DMS 273 treated with DMSO at 0.1 percent for 48 hours (cell line): ENCODE results near the gene KLF7.

Experiments
- DNase-seq: peaks from one replicate; lab custom pipeline; 2025; lab: John Stamatoyannopoulos, UW

Gene KLF7

DNA sequence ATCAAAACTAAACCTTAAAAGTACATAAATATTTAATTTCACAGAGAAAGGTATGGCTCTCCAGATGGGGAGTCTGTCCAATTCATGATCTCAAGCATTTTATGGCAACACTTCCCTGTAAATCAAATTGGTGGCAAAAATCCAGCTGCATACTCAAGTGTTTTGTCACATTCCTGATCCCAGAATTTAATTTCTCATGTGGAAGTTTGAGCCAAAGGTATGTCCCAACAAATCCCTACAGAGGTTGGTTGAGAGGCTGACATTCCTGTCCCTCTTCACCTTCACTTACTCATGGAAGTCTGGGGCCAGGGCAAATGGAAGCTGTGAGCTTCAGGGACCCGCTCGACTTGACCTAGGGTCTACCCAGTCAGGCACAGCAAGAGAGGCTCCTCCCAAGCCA, 17.7 kb downstream of the KLF7 start:
- DNase-seq: no peak

DNA sequence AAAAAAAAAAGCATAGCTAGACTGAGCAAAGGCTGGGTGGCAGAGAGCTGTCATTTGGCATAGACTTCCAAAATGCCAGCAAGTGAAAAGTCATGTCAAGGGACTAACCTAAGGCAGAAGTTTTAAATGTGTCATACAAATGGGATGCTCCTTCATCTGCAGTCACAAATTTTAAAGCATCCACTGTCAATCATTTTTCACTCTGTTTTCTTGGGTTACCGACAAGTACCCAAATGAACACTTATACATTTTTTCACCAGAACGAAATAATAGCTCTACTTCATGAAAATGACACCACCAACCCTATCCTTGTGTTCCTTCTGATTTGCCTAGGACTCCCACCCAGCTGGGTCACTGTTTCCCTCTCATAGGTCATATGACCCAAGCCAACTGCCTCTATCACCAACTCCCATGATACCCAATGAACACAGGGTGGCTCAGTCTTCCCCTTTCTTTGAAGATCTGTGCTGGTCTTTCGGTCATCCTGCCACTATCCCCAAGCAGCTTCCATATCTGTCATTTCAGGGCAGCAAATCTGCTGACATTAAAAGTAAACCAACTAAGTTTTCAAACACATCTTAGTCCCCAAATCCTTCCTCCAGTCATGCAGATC, 21.5 kb downstream of the KLF7 start:
- DNase-seq: no peak

DNA sequence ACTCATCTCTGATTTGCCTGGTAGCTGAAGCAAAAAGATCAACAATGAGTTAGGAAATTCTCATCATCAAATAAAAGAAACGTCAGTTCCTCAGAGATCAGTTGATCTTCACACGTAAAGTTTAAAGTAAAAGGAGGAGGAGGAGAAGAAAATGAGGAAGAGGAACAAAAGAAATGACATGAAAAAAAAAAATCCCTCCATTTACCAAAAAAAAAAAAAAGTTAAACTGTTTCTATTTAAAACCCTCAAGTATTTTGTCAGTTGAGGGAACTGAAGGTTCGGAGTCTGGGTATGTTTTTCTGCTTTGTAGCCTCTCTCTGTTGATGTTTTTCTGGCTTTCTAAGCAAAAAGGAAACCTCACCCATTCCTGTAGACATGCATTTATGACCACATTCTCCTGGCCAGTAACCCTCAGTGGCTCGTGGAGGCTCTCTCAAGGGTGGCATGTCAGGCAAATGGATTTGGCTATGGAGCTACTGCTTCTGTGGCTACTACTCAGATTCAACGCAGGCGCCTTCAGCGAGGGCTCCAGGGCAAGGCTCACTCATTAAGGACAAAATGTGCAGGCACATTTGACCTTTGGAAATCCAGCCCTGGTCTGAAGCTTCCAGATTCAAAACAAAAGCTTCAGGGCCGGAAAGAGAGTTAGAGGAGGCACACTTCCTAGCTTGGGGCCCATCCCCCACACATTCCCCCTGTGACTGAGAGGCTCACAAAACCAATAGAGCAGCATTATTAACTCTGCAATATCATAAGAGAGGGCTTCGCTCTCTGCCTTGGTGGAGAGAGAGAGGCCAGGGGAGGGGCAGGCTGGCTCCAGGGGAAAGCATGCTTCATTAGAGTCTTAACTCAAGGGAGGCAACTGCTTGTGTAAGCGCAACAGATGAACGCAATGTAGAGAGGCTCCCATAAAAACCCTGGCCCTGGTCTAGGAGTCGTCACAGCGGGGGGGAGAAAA, 22.3 kb downstream of the KLF7 start:
- no peak for DNase-seq

DNA sequence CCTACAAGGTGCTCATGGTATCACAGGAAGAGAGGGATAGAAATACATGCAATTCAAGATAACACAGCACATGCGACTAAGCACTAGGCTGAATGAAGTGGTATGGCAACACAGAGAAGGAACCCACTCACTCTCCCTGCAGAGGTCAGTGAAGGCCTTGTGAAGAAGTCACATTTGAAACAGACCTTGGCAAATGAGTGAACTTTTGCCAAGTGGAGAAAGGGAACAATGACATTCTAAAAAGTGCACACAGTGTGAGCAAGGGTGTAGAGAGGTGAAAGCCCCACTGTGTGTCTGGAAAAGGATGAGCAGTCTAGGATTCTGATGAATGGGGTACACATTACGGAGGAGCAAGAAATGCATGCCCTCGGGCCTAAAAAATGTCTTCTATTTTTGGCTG, 23.3 kb downstream of the KLF7 start:
- DNase-seq: no peak

DNA sequence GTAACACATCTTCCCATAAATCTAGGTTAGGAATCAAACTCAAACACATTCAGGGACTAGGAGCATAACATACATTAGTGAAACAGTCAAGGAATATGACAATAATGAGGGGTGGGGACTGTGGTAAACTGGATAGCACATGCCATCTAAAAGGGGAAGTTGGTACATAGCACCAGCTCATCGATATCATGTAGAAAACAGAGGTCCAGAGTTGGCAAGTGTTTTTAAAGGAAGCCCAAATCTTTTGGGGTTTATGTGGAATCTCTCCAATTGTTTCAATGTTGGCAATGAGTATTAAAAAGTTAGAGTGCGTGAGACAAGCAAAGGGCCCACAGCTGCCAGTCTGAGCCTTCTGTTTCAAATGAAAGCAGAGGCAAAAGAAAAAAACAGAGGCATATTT, 24.4 kb downstream of the KLF7 start:
- no peak for DNase-seq

DNA sequence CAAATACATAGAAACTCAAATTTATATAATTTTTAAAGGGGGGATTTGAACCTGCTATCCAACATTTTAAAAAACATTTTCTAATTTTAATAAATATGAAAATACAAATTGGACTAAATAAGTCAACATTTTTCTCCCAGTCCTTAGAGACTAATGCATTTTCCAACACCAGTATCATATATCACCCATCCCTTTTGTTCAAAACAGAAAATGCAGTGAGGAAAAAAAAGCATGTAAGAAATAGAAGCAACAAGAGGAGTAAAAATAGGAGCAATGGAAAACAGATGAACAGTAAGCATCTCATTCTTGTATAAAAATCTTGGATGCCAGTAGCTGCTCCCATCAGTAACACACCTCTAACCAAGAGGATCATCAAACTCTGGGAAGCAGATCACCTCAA, 25.5 kb downstream of the KLF7 start:
- no peak for DNase-seq

DNA sequence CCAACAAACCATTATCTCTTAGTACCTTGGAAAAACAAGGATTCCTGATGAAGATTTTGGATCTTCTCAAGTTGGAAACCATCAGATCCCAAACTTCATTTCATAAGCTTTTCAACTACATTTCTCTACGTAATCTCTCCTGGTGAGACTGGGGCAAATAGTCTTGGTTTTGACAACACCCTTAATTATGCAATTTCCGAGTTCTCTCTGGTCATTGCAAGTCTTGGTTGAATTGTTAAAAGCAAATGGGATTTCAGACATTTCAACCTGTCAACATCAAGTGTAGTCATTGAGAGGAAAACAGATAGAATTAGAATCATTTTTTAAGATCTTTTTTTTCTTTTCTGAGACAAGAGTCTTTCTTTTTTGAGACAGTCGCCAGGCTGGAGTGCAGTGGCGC, 26.2 kb downstream of the KLF7 start:
- no peak for DNase-seq

DNA sequence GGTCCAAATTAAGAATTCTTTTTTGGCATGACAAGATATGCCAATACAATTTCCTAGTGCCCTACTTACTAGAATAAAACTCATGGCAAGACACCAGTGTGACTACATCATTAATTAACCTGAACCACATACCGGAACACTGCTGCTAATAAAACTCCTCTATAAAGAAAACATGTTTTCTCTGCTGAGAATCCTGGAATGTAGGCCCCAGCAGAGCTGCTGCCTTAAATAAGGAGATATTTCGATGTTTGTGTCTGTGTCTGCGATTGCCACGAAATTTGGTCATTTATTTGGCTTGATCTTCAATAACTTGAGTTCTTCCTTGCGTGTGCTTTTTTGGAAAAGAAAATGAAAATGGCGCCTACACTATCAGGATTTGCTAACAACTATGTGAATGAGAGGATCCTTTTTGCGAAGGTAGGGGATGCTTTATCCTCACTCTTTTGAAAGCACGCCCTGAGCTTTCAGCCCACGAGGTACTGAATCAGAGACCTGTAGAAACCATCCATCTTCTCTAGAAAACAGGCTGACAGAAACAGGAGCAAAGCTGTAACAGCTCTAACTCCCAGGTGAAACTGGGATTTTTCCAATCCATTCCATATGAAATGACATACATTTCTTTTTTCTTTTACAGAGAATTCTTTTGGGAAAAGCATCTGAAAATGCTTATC, 27.0 kb downstream of the KLF7 start:
- DNase-seq: no peak

DNA sequence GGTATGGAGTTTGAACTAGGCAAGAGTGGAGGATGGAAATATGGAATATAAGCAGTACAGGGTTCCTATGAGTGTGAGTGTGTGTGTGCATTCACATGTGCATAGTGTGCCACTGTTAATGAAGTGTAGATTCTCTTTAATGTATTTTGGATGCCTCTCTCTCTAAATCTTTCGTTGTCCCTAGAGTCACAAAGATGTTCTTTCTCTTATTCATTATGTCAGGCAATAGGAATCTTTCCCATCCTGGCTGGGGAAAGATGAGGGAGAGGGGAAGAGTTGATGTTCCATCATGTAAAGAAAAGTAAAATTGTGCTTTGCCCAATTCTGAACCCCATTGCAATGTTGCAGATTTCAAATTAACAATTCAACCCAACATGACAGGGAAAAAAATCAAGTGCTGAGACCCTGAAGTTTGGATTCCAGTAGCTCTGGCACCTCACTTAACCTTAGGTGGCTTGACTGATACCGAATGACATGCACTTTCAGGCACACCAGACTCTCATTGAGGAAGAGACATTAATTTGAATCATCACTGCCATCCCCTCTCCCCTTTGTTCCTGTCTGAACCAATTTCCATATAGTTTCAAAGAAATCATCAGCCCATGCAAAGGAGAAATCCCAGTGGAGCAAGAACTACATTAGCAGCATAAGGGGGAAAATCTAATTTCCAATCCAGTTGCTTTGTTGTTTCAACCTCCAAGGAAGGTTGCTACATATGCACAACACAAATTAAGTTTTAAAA, 28.0 kb downstream of the KLF7 start:
- no peak for DNase-seq

DNA sequence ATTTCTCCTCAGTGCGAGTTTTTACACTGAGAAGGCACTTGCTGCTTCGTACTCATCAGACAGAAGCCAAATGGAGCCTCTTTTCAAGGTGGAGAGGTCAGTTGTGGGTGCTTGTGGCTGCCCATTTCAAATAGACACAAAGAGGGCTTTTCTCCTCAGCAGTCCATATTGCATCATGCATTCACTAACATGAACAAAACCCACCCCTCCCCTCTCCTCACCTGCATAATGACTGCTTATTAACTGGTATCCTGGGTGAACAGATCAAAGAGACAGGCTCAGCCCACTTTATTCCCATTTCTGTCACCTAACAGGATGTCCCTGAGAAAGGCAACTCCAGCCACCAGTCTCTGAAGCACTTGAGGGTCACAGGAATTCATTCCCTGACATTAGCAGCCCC, 28.9 kb downstream of the KLF7 start:
- DNase-seq: no peak

DNA sequence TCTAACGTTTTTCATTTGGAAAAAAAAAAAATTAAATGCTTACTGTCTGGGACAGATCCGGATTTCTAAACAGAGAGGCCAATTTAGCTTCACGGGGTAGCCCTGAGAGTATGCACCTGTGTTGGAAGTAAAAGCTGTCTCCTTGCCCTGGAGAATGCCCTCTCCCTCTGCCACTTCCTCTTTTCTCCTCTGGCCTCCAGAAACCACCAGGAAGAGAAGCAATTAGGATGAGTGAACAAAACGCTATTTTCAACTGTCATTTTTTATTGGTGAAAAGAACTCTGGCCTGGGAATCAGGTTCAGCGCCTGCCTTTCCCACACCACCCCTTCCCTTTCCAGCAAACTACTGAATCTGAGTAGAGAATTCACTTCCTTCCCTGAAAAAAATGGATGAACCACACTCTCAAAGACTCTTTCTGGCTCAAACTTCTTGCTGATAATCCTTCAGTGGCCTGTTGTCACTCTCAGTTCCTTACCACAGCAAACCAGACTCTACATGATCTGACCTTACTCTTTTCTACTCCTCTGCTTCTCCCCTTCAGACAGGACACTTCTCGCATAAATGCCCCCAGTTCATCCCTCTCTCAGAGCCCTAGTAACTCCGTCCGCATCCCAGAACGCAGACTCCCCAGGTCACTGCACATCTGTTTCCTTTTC, 29.8 kb downstream of the KLF7 start:
- DNase-seq: no peak

DNA sequence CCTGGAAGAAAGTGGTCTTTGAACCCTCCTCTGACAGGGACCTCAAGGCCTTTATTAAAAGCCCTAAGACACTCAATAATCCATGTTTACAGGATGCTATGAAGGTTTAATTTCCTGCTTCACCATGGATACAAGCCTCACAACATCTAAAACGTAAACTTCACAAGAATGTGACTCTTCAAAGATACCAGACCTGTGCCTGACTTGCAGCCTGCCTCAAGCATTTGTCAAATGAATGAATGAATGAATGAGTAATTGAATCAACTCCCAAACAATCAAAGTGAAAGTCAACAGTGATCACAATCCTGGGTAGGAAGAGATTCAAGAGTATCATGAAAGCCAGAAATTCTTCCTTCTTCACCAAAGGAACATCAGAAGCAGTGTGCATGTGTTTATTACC, 30.4 kb downstream of the KLF7 start:
- no peak for DNase-seq

DNA sequence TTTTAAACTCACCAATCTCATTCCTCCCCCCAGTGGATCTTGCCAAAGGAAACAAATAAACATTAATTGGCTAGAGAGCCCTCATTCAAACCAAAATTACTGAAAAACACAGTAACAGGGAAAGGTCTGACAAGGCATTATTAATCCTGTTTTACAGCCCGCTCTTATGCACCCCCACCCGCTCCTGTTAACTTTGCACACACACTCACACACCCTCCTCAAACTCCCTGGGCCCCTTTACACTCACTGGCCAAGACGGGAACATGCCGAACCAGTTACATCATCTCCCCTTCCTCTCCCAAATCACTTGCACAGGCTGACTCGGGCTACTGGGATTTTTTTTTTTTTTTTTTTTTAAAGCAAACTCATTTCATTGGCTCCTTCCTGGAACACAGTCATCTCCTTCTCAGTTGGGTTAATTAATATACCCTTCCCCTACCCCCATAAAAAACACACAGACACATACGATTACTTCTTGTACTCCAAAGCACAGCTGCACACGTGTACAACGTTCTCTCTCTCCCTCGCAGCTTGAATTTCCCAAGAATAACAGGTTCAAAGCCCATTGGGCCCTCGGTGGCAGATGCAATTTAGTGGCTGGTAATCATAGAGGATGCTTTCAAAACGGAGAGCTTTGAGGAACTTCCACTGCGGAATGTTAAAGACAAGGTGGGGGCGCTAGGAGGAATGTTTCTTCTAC, 31.8 kb downstream of the KLF7 start:
- peak; percentile 90 for DNase-seq

DNA sequence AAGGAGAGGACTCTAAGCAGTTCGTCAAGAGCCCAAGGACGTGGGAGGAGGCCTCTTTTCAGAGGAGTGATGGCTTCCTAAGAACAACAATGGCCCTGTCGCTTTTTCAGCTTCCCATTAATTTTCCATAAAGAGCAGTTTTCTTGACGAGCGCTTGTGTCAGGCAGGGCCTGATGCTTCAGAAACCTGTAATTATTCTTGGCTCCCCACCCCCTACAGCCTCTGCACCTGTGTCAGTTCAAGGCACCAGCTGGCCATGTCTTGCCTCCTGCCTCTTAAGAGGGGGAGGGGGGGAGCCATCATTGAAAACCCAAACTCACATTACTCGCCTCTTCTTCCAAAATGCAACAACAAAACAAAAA, 32.3 kb downstream of the KLF7 start:
- DNase-seq: peak; percentile 78

DNA sequence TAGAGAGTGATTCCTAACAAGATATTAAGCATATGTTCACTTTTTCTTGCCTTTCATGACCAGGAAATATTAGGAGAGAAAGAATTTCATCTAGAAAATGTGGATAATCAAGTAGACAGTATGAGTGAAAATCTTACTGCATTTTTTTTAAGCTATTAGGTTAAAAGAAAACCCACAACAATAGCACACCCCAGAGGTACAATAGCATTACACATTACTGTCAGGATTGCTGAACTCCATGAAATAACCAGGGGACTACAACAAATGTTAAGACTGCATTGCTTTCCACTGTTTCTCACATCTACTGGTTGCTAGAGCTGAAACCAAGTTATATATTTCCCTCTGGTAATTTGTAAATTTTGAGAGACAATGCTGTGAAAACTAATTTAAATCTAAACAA, 33.7 kb downstream of the KLF7 start:
- no peak for DNase-seq

DNA sequence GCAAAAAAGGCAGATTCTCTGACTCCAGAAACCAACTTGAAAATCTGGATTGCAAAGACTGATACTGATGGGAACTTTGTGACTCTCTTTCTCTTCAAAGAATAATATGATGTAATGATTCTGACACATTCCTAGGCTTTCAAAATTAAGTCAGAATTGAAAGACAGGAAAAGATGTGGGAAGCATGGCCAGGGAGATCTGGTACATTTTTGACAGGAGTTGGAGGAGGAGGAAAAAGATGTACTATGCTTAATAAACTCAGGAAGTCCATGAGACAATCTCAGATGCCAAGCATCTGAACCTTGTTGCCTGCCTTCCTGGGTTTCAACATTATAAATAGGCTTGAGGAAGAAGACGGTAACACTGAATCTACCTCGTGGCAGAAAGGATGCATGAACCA, 34.2 kb downstream of the KLF7 start:
- no peak for DNase-seq

DNA sequence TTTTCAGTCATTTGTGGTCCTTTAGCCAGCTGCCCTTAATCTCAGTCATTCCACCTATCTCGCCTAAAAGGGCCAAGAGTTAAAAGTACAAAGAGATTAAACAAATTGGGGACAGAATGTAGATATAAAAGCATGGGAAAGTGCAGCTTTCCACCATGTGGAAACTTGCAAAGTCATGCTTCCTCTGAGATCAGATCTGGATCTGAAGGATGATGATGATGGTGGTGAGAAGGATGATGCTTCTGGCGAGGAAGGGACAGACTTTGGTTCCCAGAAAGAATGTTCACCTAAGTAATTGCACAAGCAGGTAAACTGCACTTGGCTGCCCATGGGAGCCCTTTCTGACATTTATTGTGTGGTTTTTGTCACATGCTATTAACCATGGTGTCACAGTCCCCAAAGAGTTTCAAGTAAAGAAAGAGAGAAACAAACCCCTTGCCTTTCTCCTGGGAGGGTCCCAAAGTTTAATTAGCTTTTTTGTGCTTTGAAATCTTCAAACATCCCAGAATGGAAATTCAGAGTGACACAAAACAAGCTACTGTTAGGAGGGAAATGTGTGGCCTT, 34.7 kb downstream of the KLF7 start:
- no peak for DNase-seq

DNA sequence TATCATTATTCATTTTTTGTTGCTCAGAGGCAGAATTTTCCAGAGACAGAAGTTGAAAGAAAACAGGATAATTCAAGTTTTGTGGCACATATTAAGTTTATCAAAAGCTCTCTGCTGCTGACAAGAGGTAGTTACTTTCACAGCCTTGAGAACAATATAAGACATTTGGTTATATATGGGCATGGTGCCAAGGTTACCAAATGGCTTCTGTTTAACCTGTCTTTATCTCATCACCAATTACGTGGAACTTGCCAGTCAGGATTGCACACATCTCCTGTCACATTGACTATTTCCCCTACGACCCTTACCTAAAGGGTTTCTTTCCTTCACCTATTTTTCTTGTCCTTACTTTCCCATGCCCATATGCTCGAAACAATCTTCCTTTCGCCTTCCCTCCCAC, 35.9 kb downstream of the KLF7 start:
- peak; percentile 15 for DNase-seq

DNA sequence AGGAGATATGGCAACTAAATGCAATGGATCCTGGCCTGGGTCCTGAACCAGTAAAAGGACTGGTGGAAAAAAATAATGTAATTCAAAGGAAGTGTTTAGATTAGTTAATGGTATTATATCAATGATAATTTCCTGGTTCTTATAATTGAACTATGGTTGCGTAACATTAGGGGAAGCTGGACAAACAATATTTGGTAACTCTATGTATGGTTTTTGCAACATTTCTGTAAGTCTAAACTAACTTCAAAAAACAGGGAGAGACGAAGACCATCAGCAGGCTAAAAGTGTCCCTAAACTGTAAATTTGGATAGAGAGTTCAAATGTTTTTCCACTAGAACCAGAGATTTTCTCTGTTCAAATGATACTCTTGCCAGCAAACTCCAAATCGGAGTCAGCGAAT, 36.9 kb downstream of the KLF7 start:
- no peak for DNase-seq

DNA sequence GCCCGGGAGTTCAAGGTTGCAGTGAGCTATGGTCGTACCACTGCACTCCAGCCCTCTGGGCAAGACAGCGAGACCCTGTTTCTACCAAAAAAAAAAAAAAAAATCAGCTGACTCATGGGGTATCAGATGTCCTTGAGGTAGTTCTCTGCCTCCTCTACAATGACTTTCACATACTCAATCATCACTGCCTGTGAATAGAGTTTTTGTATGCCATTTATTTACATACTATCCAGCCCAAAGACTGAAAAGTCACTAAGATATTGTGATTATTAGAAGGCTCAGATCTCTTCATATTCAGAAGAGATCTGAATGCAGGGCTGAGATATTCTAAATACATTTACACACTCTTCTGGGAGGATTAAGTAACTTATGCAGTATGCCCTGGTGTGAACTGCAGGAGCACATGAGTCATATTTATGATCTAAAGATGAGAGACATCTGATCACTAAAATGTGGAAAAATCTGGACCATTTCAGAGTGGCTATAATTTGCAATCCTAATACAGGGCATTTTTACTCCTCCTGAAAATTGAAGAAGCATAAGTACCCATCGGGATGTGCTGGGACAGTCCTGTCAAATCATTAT, 38.9 kb downstream of the KLF7 start:
- no peak for DNase-seq
